WTC11 (cell line): ENCODE data around the gene CLTA.

Source experiments
- CREB1 ChIP-seq: sonication (generic); formaldehyde crosslinking; IDR thresholded peaks from 2 replicates; pipeline ENCODE4 v1.8.0; 2023; ENCODE audit warnings: mild to moderate bottlenecking, missing genetic modification reagents
- CTCF ChIP-seq: fragments of 200-600 bp; IDR thresholded peaks from 2 replicates; pipeline ENCODE4 v1.8.0; 2022; ENCODE audit warnings: antibody characterized with exemption
- E2F4 ChIP-seq: sonication (generic); formaldehyde crosslinking; IDR thresholded peaks from 2 replicates; pipeline ENCODE4 v1.8.1; 2022; ENCODE audit warnings: low read depth, mild to moderate bottlenecking, moderate library complexity, missing genetic modification reagents, borderline replicate concordance
- FOXJ3 ChIP-seq: sonication (generic); formaldehyde crosslinking; IDR thresholded peaks from 2 replicates; pipeline ENCODE4 v1.9.0; 2021; ENCODE audit warnings: missing genetic modification reagents, mild to moderate bottlenecking, borderline replicate concordance
- IRF2 ChIP-seq: sonication (generic); formaldehyde crosslinking; IDR thresholded peaks from 2 replicates; pipeline ENCODE4 v1.8.0; 2022; ENCODE audit warnings: low read depth, missing genetic modification reagents, borderline replicate concordance
- NFYB ChIP-seq: sonication (generic); formaldehyde crosslinking; conservative IDR thresholded peaks from 2 replicates; pipeline ENCODE4 v1.8.0; 2022; ENCODE audit warnings: low read depth, missing genetic modification reagents
- NR3C1 ChIP-seq: sonication (generic); formaldehyde crosslinking; conservative IDR thresholded peaks from 2 replicates; pipeline ENCODE4 v1.8.1; 2023; ENCODE audit warnings: low read depth, mild to moderate bottlenecking, missing genetic modification reagents
- SP1 ChIP-seq: sonication (generic); formaldehyde crosslinking; conservative IDR thresholded peaks from 2 replicates; pipeline ENCODE4 v1.8.1; 2022; ENCODE audit warnings: missing genetic modification reagents
- ZBTB21 ChIP-seq: sonication (generic); formaldehyde crosslinking; IDR thresholded peaks from 2 replicates; pipeline ENCODE4 v1.8.1; 2023; ENCODE audit warnings: mild to moderate bottlenecking, missing genetic modification reagents, borderline replicate concordance
- ZNF121 ChIP-seq: sonication (generic); formaldehyde crosslinking; IDR thresholded peaks from 2 replicates; pipeline ENCODE4 v1.8.0; 2023; ENCODE audit warnings: missing genetic modification reagents
- ZNF138 ChIP-seq: sonication (generic); formaldehyde crosslinking; conservative IDR thresholded peaks from 2 replicates; pipeline ENCODE4 v1.8.1; 2022; ENCODE audit warnings: mild to moderate bottlenecking, moderate library complexity, missing genetic modification reagents
- TF ChIP-seq, protein P1 (sequence below): sonication (generic); formaldehyde crosslinking; IDR thresholded peaks from 2 replicates; pipeline ENCODE4 v1.8.0; 2022; ENCODE audit warnings: mild to moderate bottlenecking, missing genetic modification reagents
- TF ChIP-seq, protein P2 (sequence below): sonication (generic); formaldehyde crosslinking; IDR thresholded peaks from 2 replicates; pipeline ENCODE4 v1.8.0; 2022; ENCODE audit warnings: mild to moderate bottlenecking, missing genetic modification reagents

DNA sequence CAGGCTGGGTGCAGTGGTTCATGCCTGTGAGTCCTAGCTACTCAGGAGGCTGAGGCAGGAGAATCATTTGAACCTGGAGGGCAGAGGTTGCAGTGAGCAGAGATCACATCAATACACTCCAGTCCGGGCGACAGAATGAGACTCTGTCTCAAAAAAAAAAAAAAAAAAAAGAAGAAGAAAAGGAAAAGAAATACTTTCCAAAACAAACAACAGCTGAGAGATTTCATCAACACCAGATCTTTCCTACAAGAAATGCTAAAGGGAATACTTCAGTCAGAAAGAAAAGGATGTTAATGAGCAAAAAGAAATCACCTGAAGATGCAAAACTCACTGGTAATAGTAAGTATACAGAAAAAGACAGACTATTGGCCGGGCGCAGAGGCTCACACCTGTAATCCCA is 13.2 kb upstream of the CLTA start:
- TF ChIP-seq CTCF: no peak
- no peak for TF ChIP-seq NR3C1 (CRISPR knock-in tag)
- no peak for TF ChIP-seq NFYB (CRISPR knock-in tag)
- TF ChIP-seq, protein P1, sequence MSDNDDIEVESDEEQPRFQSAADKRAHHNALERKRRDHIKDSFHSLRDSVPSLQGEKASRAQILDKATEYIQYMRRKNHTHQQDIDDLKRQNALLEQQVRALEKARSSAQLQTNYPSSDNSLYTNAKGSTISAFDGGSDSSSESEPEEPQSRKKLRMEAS (CRISPR knock-in tag): no peak
- no peak for TF ChIP-seq FOXJ3 (CRISPR knock-in tag)
- TF ChIP-seq, protein P2, sequence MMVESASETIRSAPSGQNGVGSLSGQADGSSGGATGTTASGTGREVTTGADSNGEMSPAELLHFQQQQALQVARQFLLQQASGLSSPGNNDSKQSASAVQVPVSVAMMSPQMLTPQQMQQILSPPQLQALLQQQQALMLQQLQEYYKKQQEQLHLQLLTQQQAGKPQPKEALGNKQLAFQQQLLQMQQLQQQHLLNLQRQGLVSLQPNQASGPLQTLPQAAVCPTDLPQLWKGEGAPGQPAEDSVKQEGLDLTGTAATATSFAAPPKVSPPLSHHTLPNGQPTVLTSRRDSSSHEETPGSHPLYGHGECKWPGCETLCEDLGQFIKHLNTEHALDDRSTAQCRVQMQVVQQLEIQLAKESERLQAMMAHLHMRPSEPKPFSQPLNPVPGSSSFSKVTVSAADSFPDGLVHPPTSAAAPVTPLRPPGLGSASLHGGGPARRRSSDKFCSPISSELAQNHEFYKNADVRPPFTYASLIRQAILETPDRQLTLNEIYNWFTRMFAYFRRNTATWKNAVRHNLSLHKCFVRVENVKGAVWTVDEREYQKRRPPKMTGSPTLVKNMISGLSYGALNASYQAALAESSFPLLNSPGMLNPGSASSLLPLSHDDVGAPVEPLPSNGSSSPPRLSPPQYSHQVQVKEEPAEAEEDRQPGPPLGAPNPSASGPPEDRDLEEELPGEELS (CRISPR knock-in tag): no peak
- TF ChIP-seq CREB1 (CRISPR knock-in tag): no peak
- no peak for TF ChIP-seq ZNF138
- no peak for TF ChIP-seq ZNF121 (CRISPR knock-in tag)
- no peak for TF ChIP-seq IRF2 (CRISPR knock-in tag)
- TF ChIP-seq ZBTB21 (CRISPR knock-in tag): no peak
- TF ChIP-seq SP1 (CRISPR knock-in tag): no peak
- TF ChIP-seq E2F4 (CRISPR knock-in tag): no peak
